GM10266 (cell line): ENCODE results near the gene MIOX.

ENCODE experiments used
- DNase-seq: peaks from one replicate; pipeline ENCODE4 v3.0.0; 2012; ENCODE audit errors: extremely low spot score
- CTCF ChIP-seq: IDR thresholded peaks from 2 replicates; pipeline ENCODE4 v1.5.1; 2012; ENCODE audit warnings: mild to moderate bottlenecking, low read depth; ENCODE audit not compliant: control insufficient read depth, insufficient read depth; ENCODE audit errors: missing control alignments

Gene MIOX

DNA sequence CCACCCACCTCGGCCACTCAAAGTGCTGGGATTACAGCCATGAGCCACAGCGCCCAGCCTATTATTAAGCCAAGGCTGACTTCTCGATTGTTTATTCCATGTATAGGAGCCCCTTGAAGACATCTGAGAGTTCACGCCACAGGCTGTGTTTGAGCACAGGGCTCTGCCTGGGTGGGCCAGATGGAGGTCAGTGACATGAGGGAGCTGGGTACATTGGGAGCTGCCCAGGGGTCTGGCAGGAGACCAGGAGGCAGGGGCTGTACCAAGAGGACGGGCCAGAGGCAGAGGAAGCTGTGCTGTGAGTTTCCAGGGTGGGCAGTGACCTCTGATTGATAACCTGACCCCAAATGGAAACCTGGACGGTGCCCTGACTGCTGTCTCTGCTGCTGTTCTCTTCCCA lies 15.4 kb downstream of the MIOX start:
- no peak for TF ChIP-seq CTCF
- DNase-seq = no peak

DNA sequence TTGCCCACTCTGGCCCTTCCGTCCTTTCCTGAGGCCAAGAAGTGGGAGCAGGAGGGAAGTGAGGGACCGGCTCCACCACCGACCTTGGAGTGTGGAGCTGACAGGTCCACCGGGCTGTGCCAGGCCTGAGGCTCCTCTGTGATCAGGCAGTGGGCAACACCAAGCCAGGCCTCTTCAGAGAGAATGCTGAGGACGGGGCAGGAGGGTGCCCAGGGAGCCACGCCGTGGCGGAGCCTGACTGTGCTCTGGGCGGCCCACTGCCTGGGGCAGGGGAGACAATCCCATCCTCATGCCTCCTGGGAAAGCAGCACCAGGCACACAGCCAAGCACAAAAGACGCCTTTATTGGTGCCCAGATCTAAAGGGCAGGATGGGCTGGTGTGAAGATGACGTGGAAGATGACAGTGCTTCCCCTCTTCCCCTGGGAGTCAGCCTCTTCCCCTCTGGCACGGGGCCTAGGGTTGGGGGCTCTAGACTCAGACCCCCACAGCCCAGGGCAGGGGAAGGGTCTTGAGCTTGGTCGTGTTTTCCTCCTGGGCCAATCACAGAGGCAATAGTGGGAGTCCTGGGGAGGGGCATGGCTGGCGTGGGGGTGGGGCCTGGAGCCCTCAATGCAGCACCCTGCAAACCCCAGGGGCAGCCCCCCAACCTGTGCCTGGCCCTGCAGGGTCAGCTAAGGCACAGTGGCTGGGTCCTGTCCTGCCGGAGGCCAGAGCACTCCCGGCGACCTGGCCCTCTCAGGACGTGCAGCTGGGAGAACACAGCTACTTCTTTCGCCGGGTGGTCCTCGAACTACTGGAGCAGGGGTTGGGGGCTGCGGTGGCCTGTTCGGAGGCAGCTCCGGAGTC lies 16.2 kb downstream of the MIOX start:
- no peak for DNase-seq
- TF ChIP-seq CTCF = no peak

- no peak for TF ChIP-seq CTCF
- DNase-seq = no peak
These were observed 17.0 kb downstream of the MIOX start for GRCh38 chr22:50503475-50504145.

DNA sequence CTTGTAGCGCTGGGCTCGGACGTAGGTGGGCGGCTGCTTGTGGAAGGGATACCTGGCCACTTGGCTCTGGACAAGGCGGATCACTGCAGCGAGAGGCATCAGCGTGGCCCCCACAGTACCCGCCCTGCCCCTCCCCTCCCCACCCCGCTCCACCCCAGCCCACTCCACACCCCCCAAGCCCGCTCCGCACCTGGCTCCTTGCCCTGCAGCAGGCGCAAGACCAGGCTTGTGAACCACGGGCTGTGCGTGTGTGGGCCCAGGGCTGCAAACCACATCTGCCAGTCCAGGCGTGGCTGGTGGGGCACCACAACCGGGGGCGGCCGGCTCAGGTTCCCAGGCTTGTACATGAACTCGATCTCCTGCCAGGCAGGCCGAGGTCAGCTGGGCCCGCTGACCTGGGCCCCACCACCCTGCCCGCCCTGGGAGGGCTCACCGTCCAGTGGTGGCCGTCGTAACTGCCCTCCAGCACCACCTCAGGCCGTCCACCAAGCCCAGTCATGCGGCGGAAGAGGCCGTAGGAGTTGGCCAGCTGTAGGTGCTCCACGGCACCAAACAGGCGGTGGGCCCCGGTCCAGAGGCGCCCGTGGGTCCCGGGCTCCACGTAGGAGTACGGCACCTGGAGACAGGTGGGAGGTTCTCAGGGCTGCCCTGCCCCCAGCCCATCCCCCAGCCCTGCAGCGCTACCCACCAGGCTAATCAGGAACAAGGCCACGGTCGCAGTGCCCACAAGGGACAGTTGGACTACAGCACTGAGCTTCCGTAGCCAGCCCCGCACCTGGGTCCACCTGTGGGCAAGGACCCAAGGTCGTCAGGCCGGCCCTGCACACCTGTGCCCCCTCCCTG lies 17.9 kb downstream of the MIOX start:
- no peak for DNase-seq
- no peak for TF ChIP-seq CTCF

- DNase-seq = no peak
- TF ChIP-seq CTCF = no peak
These were observed 18.7 kb downstream of the MIOX start for GRCh38 chr22:50505276-50505775.

DNA sequence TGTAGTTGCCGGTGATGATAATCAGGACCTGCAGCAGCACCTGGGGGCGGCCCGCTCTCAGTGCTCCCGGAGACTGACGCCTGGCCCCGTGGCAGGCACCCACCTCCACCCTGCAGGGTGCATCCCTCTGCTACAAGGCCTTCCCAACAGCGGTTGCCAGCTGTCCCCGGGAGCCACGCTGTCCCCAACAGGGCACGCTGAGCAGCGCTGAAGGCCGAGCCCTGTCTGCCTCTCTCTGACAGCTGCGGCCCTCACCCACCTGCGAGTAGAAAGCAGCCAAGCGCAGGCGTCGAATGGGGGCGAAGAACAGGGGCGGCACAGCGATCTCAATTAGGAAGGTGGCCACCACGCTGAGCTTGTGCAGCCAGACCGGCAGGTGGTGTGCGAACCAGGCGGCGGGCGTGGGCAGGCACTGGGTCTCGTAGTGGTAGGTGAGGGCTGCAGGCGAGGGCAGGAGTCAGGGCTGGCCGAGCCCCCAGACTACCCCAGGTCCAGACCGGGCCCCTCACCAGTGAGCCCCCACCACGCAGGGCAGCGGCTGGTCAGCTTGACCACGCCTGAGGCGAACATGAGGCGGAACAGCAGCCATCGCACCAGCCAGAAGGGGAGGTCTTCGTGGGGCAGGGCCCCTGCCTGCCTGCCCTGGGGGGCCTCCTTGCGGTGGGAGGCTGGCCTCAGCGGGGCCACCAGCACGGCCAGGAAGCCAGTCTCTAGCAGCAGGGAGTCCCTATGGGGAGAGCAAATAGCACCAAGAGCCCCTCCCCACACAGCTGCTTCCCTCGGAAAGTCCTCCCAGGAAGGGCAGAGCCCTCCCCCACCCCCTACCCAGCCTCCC lies 19.3 kb downstream of the MIOX start:
- TF ChIP-seq CTCF = no peak
- DNase-seq = no peak
